ENCODE measurements around the gene ZNF521. TPM values are rescaled to one million over a fixed set of nuclear protein-coding genes. Genes with fewer than 3 reads are reported as not detected.

Gene ZNF521
- total and polyA plus RNA-seq, 2 of the 13 experiments (the other 11 are each of a cell fraction or from before 2014, with no cell fraction given): 0.02 TPM; not detected in 1

GRCh38 chr18:25067275-25068025 is 284.5 kb downstream of the ZNF521 start (continued):
- no peak for TF ChIP-seq POLR2G (IDR thresholded peaks at IDR 0.05; ENCODE audit: low read depth, low read length)

DNA sequence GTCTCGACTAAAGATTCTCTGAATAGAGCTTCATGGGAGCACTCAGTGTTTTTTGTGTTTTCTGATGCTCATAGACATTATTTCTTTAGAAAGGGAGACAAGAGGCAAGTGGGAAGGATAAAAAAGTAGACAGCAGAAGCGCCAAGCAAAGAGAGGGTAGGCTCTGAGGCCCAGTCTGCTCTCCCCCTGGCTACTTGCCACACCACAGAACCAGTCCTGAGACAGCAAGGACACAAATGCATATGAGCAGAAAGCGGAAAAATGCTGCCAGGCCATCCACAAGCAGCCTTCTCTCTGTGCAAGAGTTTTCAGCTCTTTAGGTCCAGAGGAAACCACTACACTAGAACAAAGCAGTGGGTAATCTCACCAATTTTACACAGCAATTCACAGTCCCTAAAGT is 285.4 kb downstream of the ZNF521 start:
- 3% methylated on average over 3 of the region's 3 CpGs for WGBS (ENCODE audit: low lambda C conversion rate)
- Histone ChIP-seq H3K36me3 (replicated peaks in 1 of 2; ENCODE audit: control insufficient read depth in 1 of 2, insufficient read depth in 2 of 2, low read length in 2 of 2) (no peaks in the 10 kb centered on the region), H3K4me2 (ENCODE audit: low read depth, low read length) (no peak overlapping the region), H3K27me3 (ENCODE audit: control insufficient read depth in 1 of 2, insufficient read depth in 2 of 2, low read length in 2 of 2) (no peaks in the 10 kb centered on the region), H3K4me1 (ENCODE audit: insufficient read depth, low read length) (peaks cover under 1% of the 10 kb centered on the region; the same call in 1 of the 2 replicates), H4K20me1 (ENCODE audit: insufficient read depth, low read length) (no peaks in the 10 kb centered on the region), H3K79me2 (ENCODE audit: insufficient read depth, low read length) (no peaks in the 10 kb centered on the region), H3K4me3 (replicated peaks in 1 of 3; ENCODE audit: insufficient read depth in 1 of 3, low read depth in 2 of 3, low read length in 3 of 3) (no peak overlapping the region), H2AFZ (ENCODE audit: low read length) (no peak overlapping the region), H3K9me3 (ENCODE audit: low read length) (no peaks in the 10 kb centered on the region), H3K9ac (ENCODE audit: insufficient read depth, low read depth, low read length) (no peak overlapping the region), H3K27ac (ENCODE audit: extremely low read length, insufficient read depth, low read length) (no peak overlapping the region)
- intact Hi-C loops (cut with micrococcal nuclease; ENCODE audit: unreplicated experiment) (no loop called here), in situ Hi-C loops (cut with HindIII; ENCODE audit: extremely low pct_ligation_motif_present, low pct_unique_long_range_greater_than_20kb) (no loop called here)
- FAIRE-seq (no peak), DNase-seq (ENCODE audit: low spot score) (no peak), ATAC-seq (no peak)
- CTCF ChIA-PET (ENCODE audit: low intra/inter-chr PET ratio, low total read pairs): no interaction called here
- POLR2A ChIA-PET: no interaction called here
- BruUV-seq (replicated peaks): no TSS peak
- no peak for TF ChIP-seq ZNF253 (CRISPR knock-in tag; IDR thresholded peaks at IDR 0.05; ENCODE audit: borderline replicate concordance)
- no peak for TF ChIP-seq THAP9 (CRISPR knock-in tag; IDR thresholded peaks at IDR 0.05; ENCODE audit: borderline replicate concordance)
- TF ChIP-seq, protein P1, sequence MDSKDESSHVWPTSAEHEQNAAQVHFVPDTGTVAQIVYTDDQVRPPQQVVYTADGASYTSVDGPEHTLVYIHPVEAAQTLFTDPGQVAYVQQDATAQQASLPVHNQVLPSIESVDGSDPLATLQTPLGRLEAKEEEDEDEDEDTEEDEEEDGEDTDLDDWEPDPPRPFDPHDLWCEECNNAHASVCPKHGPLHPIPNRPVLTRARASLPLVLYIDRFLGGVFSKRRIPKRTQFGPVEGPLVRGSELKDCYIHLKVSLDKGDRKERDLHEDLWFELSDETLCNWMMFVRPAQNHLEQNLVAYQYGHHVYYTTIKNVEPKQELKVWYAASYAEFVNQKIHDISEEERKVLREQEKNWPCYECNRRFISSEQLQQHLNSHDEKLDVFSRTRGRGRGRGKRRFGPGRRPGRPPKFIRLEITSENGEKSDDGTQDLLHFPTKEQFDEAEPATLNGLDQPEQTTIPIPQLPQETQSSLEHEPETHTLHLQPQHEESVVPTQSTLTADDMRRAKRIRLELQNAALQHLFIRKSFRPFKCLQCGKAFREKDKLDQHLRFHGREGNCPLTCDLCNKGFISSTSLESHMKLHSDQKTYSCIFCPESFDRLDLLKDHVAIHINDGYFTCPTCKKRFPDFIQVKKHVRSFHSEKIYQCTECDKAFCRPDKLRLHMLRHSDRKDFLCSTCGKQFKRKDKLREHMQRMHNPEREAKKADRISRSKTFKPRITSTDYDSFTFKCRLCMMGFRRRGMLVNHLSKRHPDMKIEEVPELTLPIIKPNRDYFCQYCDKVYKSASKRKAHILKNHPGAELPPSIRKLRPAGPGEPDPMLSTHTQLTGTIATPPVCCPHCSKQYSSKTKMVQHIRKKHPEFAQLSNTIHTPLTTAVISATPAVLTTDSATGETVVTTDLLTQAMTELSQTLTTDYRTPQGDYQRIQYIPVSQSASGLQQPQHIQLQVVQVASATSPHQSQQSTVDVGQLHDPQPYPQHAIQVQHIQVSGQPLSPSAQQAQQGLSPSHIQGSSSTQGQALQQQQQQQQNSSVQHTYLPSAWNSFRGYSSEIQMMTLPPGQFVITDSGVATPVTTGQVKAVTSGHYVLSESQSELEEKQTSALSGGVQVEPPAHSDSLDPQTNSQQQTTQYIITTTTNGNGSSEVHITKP (CRISPR knock-in tag; IDR thresholded peaks at IDR 0.05; ENCODE audit: low read depth): no peak
- no peak for TF ChIP-seq SRSF1 (optimal IDR thresholded peaks at IDR 0.05; ENCODE audit: low read depth, low read length)
- TF ChIP-seq HINFP (CRISPR knock-in tag; IDR thresholded peaks at IDR 0.05; ENCODE audit: low read depth): no peak
- no peak for TF ChIP-seq SMC3 (IDR thresholded peaks at IDR 0.05; ENCODE audit: low read length)
